Measurements from ENCODE around the gene LIPC. TPM values are rescaled to one million over a fixed set of nuclear protein-coding genes. Genes with fewer than 3 reads are reported as not detected.

The LIPC gene
- total RNA-seq, 5 donors from 2014 or later (not counting 1 experiment from before 2014, with no cell fraction given) = 0.89 to 2.1 (median 1.5) TPM

GRCh38 chr15:58523634-58524033, 91.8 kb downstream of the LIPC start:
- H3K4me1 Mint-ChIP-seq = peaks cover 18 to 36% (median 21%) of the 10 kb centered on the region in 3 donors
- H3K36me3 Mint-ChIP-seq = no peaks in the 10 kb centered on the region
- ATAC-seq (replicated peaks in 1 of 4) (no peak), DNase-seq (no peak)
- H3K4me3 Mint-ChIP-seq = no peak overlapping the region
- Histone ChIP-seq H3K4me1 (ENCODE audit: control insufficient read depth in 1 of 2, extremely low read depth in 1 of 2, insufficient read depth in 2 of 2, low read length in 2 of 2) (peaks cover 12 to 19% of the 10 kb centered on the region in 2 experiments), H3K27ac (ENCODE audit: low read length) (no peak overlapping the region), H3K4me3 (ENCODE audit: control insufficient read depth in 1 of 2, extremely low read depth in 1 of 2, low read length in 1 of 2) (no peak overlapping the region), H3K27me3 (replicated peaks in 1 of 2; ENCODE audit: control insufficient read depth in 2 of 2, extremely low read depth in 1 of 2, insufficient read depth in 2 of 2, low read length in 1 of 2) (no peaks in the 10 kb centered on the region), H3K9me3 (no peaks in the 10 kb centered on the region), H3K36me3 (ENCODE audit: control insufficient read depth in 2 of 2, extremely low read depth in 1 of 2, insufficient read depth in 1 of 2, low read length in 1 of 2) (no peaks in the 10 kb centered on the region)
- POLR2A ChIA-PET = no interaction called here
- no peaks in the 10 kb centered on the region for H3K9me3 Mint-ChIP-seq
- 62% methylated on average over 2 of the region's 5 CpGs for WGBS (ENCODE audit: insufficient coverage)
- CTCF ChIA-PET = no interaction called here
- H3K27me3 Mint-ChIP-seq = no peaks in the 10 kb centered on the region
- no peak overlapping the region for H3K27ac Mint-ChIP-seq

GRCh38 chr15:58524247-58524646, 92.5 kb downstream of the LIPC start:
- Mint-ChIP-seq H3K36me3 (no peaks in the 10 kb centered on the region), H3K9me3 (no peaks in the 10 kb centered on the region), H3K4me3 (no peak overlapping the region), H3K4me1 (peaks cover 15 to 31% (median 18%) of the 10 kb centered on the region in 3 donors), H3K27ac (no peak overlapping the region), H3K27me3 (no peaks in the 10 kb centered on the region)
- DNase-seq (no peak), ATAC-seq (replicated peaks in 1 of 4) (no peak)
- Histone ChIP-seq H3K36me3 (ENCODE audit: control insufficient read depth in 2 of 2, extremely low read depth in 1 of 2, insufficient read depth in 1 of 2, low read length in 1 of 2) (no peaks in the 10 kb centered on the region), H3K27me3 (replicated peaks in 1 of 2; ENCODE audit: control insufficient read depth in 2 of 2, extremely low read depth in 1 of 2, insufficient read depth in 2 of 2, low read length in 1 of 2) (no peaks in the 10 kb centered on the region), H3K4me1 (ENCODE audit: control insufficient read depth in 1 of 2, extremely low read depth in 1 of 2, insufficient read depth in 2 of 2, low read length in 2 of 2) (peaks cover 12 to 16% of the 10 kb centered on the region in 2 experiments), H3K4me3 (ENCODE audit: control insufficient read depth in 1 of 2, extremely low read depth in 1 of 2, low read length in 1 of 2) (no peak overlapping the region), H3K9me3 (no peaks in the 10 kb centered on the region), H3K27ac (ENCODE audit: low read length) (no peak overlapping the region)
- ChIA-PET POLR2A (no interaction called here), CTCF (no interaction called here)
- WGBS (ENCODE audit: insufficient coverage) = 67% methylated on average over 1 of the region's 2 CpGs

- H3K4me3 Mint-ChIP-seq = no peak overlapping the region
- no peak overlapping the region for H3K27ac Mint-ChIP-seq
- ATAC-seq (replicated peaks in 1 of 4) (no peak), DNase-seq (no peak)
- Histone ChIP-seq H3K27me3 (replicated peaks in 1 of 2; ENCODE audit: control insufficient read depth in 2 of 2, extremely low read depth in 1 of 2, insufficient read depth in 2 of 2, low read length in 1 of 2) (no peaks in the 10 kb centered on the region), H3K27ac (ENCODE audit: low read length) (no peak overlapping the region), H3K9me3 (no peaks in the 10 kb centered on the region), H3K4me3 (ENCODE audit: control insufficient read depth in 1 of 2, extremely low read depth in 1 of 2, low read length in 1 of 2) (no peak overlapping the region), H3K36me3 (ENCODE audit: control insufficient read depth in 2 of 2, extremely low read depth in 1 of 2, insufficient read depth in 1 of 2, low read length in 1 of 2) (no peaks in the 10 kb centered on the region), H3K4me1 (ENCODE audit: control insufficient read depth in 1 of 2, extremely low read depth in 1 of 2, insufficient read depth in 2 of 2, low read length in 2 of 2) (peaks cover 1 to 2% of the 10 kb centered on the region in 2 experiments)
- peaks cover 2 to 20% (median 4%) of the 10 kb centered on the region in 3 donors for H3K4me1 Mint-ChIP-seq
- 93% methylated on average over 3 of the region's 4 CpGs for WGBS (ENCODE audit: insufficient coverage)
- no peaks in the 10 kb centered on the region for H3K36me3 Mint-ChIP-seq
- no peaks in the 10 kb centered on the region for H3K27me3 Mint-ChIP-seq
- ChIA-PET CTCF (no interaction called here), POLR2A (no interaction called here)
- no peaks in the 10 kb centered on the region for H3K9me3 Mint-ChIP-seq
Measured at GRCh38 chr15:58525991-58526421, 94.2 kb downstream of the LIPC start.

DNA sequence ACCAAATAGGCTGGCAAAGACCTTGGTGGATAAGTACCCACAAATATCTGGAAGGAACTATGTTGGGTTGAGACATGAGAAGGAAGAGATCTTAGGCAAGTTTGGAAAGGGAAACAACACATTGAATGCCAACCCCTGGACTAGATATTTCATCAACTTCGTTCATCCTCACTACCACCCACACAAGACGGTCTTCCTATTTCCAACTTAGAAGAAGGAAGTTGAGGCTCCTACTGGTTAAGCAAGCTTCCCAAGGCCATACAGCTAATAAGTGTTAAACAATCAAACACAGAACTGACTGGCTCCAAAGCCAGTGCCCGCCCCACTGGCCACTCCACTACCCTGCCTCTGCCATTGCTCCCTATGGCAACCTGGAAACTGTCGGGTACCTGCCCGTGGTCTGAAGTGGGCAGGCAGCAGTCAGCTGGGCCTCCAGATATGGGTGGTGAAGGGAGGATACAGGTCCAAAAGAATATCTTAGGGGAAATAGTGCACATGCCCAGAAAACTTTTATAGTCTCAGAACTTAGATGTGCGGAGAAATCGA, 94.9 kb downstream of the LIPC start:
- H3K4me1 Mint-ChIP-seq = peaks cover 0 to 13% (median 0%) of the 10 kb centered on the region in 3 donors
- Histone ChIP-seq H3K36me3 (ENCODE audit: control insufficient read depth in 2 of 2, extremely low read depth in 1 of 2, insufficient read depth in 1 of 2, low read length in 1 of 2) (no peaks in the 10 kb centered on the region), H3K4me3 (ENCODE audit: control insufficient read depth in 1 of 2, extremely low read depth in 1 of 2, low read length in 1 of 2) (no peak overlapping the region), H3K4me1 (ENCODE audit: control insufficient read depth in 1 of 2, extremely low read depth in 1 of 2, insufficient read depth in 2 of 2, low read length in 2 of 2) (no peaks in the 10 kb centered on the region), H3K27me3 (replicated peaks in 1 of 2; ENCODE audit: control insufficient read depth in 2 of 2, extremely low read depth in 1 of 2, insufficient read depth in 2 of 2, low read length in 1 of 2) (no peaks in the 10 kb centered on the region), H3K9me3 (no peaks in the 10 kb centered on the region), H3K27ac (ENCODE audit: low read length) (no peak overlapping the region)
- ATAC-seq (replicated peaks in 1 of 4) (no peak), DNase-seq (no peak)
- no peaks in the 10 kb centered on the region for H3K27me3 Mint-ChIP-seq
- 100% methylated on average over 3 of the region's 7 CpGs for WGBS (ENCODE audit: insufficient coverage)
- H3K9me3 Mint-ChIP-seq = no peaks in the 10 kb centered on the region
- no peak overlapping the region for H3K4me3 Mint-ChIP-seq
- H3K36me3 Mint-ChIP-seq = no peaks in the 10 kb centered on the region
- ChIA-PET CTCF (no interaction called here), POLR2A (no interaction called here)
- no peak overlapping the region for H3K27ac Mint-ChIP-seq

DNA sequence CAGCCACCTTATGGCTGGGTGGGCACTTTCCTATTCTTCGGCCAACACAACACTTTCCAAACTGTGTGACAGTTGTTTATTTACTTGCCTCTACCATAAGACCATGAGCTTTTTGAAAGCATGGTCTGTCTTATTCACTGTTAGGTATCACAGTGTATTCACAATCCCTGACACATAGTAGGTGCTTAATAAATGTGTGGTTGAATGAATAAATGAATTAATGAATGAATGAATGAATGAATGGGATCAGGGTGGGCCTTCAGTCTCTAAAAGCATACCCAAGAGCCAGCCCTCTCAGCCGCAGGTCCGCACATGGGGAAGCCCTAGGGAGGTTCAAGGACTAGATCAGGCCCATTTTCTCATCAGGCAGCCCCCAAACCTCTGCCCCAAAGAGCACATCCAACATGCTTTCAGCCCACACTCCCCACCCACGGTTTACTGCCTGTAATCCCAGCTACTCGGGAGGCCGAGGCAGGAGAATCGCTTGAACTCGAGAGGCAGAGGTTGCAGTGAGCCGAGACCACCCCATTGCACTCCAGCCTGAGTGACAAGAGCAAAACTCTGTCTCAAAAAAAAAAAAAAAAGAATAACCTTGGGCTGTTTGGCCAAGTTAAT, 95.9 kb downstream of the LIPC start:
- no peaks in the 10 kb centered on the region for H3K27me3 Mint-ChIP-seq
- POLR2A ChIA-PET = no interaction called here
- ATAC-seq (replicated peaks in 1 of 4) = no peak

DNA sequence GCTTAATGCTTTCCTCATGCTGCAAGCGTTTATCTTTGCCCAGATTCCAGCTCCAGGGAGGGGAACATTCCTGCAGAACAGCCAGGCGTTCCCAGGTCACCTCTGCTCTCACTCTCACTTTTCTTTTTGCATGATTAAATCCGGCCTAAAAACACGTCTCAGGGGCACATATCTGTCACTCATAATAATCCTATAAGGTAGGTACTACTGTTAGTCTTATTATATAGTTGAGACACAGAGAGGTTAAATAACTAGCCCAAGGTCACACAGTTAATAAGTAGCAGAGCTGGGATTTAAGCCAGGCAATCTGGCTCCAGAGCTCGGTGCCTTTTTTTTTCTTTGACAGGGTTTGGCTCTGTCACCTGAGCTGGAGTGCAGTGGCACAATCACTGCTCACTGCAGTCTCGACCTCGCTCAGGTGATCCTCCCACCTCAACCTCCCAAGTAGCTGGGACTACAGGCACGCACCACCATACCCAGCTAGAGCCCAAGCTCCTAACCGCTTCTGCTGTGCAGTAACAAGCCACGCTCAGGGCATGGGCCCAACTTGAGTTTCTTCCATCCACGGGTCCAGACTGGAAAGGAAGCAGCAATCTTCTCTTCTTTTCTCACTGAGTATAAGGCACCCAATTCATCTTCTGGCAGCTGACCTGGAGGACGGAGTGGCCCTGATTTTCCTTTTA, 96.5 kb downstream of the LIPC start:
- ChIA-PET POLR2A (no interaction called here), CTCF (interaction anchor here in 1 of 2 donors (0.7 kb wide), 1 partner anchor 678 kb away, joined by 3 read pairs; no protein-coding TSS in a partner anchor)
- Histone ChIP-seq H3K4me1 (ENCODE audit: control insufficient read depth in 1 of 2, extremely low read depth in 1 of 2, insufficient read depth in 2 of 2, low read length in 2 of 2) (no peaks in the 10 kb centered on the region), H3K27me3 (replicated peaks in 1 of 2; ENCODE audit: control insufficient read depth in 2 of 2, extremely low read depth in 1 of 2, insufficient read depth in 2 of 2, low read length in 1 of 2) (no peaks in the 10 kb centered on the region), H3K4me3 (ENCODE audit: control insufficient read depth in 1 of 2, extremely low read depth in 1 of 2, low read length in 1 of 2) (no peak overlapping the region), H3K27ac (ENCODE audit: low read length) (no peak overlapping the region), H3K9me3 (no peaks in the 10 kb centered on the region), H3K36me3 (ENCODE audit: control insufficient read depth in 2 of 2, extremely low read depth in 1 of 2, insufficient read depth in 1 of 2, low read length in 1 of 2) (no peaks in the 10 kb centered on the region)
- Mint-ChIP-seq H3K27me3 (no peaks in the 10 kb centered on the region), H3K4me3 (no peak overlapping the region), H3K27ac (no peak overlapping the region), H3K36me3 (no peaks in the 10 kb centered on the region), H3K4me1 (no peaks in the 10 kb centered on the region), H3K9me3 (no peaks in the 10 kb centered on the region)
- DNase-seq = no peak
- no peak for ATAC-seq (replicated peaks in 1 of 4)
- 96% methylated on average over 8 of the region's 12 CpGs for WGBS (ENCODE audit: insufficient coverage)

More for the DNA sequence above, 95.9 kb downstream of the LIPC start:
- Mint-ChIP-seq H3K4me3 (no peak overlapping the region), H3K4me1 (peaks cover 0 to 6% (median 0%) of the 10 kb centered on the region in 3 donors), H3K9me3 (no peaks in the 10 kb centered on the region), H3K27ac (no peak overlapping the region), H3K36me3 (no peaks in the 10 kb centered on the region)
- no peaks in the 10 kb centered on the region for H3K4me1 ChIP-seq (ENCODE audit: control insufficient read depth in 1 of 2, extremely low read depth in 1 of 2, insufficient read depth in 2 of 2, low read length in 2 of 2)
- H3K4me3 ChIP-seq (ENCODE audit: control insufficient read depth in 1 of 2, extremely low read depth in 1 of 2, low read length in 1 of 2) = no peak overlapping the region
- no peaks in the 10 kb centered on the region for H3K36me3 ChIP-seq (ENCODE audit: control insufficient read depth in 2 of 2, extremely low read depth in 1 of 2, insufficient read depth in 1 of 2, low read length in 1 of 2)
- no peak overlapping the region for H3K27ac ChIP-seq (ENCODE audit: low read length)
- no peaks in the 10 kb centered on the region for H3K27me3 ChIP-seq (replicated peaks in 1 of 2; ENCODE audit: control insufficient read depth in 2 of 2, extremely low read depth in 1 of 2, insufficient read depth in 2 of 2, low read length in 1 of 2)
- no peaks in the 10 kb centered on the region for H3K9me3 ChIP-seq
- no peak for DNase-seq
- WGBS (ENCODE audit: insufficient coverage) = 88% methylated on average over 3 of the region's 9 CpGs
- CTCF ChIA-PET = no interaction called here
